RWPE1 (cell line): ENCODE data around the gene RPS8.

Experiments
- CTCF ChIA-PET: fragments of 350-600 bp; sonication (Branson Sonifier 250); formaldehyde crosslinking; extraction: SDS; loops from one replicate; lab custom pipeline; 2021; lab: Yijun Ruan, JAX
- POLR2A ChIA-PET: fragments of 400-600 bp; formaldehyde crosslinking; extraction: SDS; loops from one replicate; lab custom pipeline; 2020; ENCODE audit warnings: antibody characterized with exemption; ENCODE audit not compliant: low non-redundant PET; lab: Yijun Ruan, JAX
- DNase-seq: peaks from one replicate; pipeline ENCODE4 v3.0.0; 2012; ENCODE audit warnings: low spot score
- H3K27ac ChIP-seq: fragments of 450-650 bp; 2 replicates; pipeline ENCODE4 v1.5.1; 2017
- CTCF ChIP-seq: fragments of 450-650 bp; conservative IDR thresholded peaks from 2 replicates; pipeline ENCODE4 v1.5.1; 2017; ENCODE audit warnings: low read depth, mild to moderate bottlenecking

Gene RPS8

GRCh38 chr1:44819196-44819607 lies 43.9 kb downstream of the RPS8 start:
- CTCF ChIA-PET = no interaction called here
- peak overlapping the region; percentile 94 for H3K27ac ChIP-seq

GRCh38 chr1:44819608-44820327 lies 44.4 kb downstream of the RPS8 start:
- peak overlapping the region; percentile 94 for H3K27ac ChIP-seq
- no peak for TF ChIP-seq CTCF
- peak; percentile 81 for DNase-seq
- ChIA-PET CTCF (interaction anchor here (0.6 kb wide), 1 partner anchor 463 kb away, joined by 3 read pairs; no protein-coding TSS in a partner anchor), POLR2A (interaction anchor here (0.7 to 1.0 kb wide), 3 partner anchors 12 to 191 kb away, joined by 3 to 4 read pairs (median 3); partner anchors contain the start of gene HECTD3)

More at GRCh38 chr1:44819196-44819607, 43.9 kb downstream of the RPS8 start:
- POLR2A ChIA-PET = interaction anchor here (0.7 to 1.0 kb wide), 3 partner anchors 12 to 192 kb away, joined by 3 to 4 read pairs (median 3); partner anchors contain the start of gene HECTD3
- TF ChIP-seq CTCF = no peak; the same call in 1 of the 2 replicates
- no peak for DNase-seq

GRCh38 chr1:44820328-44821239 lies 45.2 kb downstream of the RPS8 start:
- DNase-seq = no peak
- POLR2A ChIA-PET = no interaction called here

GRCh38 chr1:44821240-44821715 lies 45.9 kb downstream of the RPS8 start:
- ChIA-PET CTCF (interaction anchor here (0.7 to 1.4 kb wide), 3 partner anchors 10 to 14 kb away, joined by 3 to 4 read pairs (median 3); no protein-coding TSS in a partner anchor), POLR2A (no interaction called here)
- peak overlapping the region; percentile 94 for H3K27ac ChIP-seq
- DNase-seq = no peak
- no peak for TF ChIP-seq CTCF

More at GRCh38 chr1:44820328-44821239, 45.2 kb downstream of the RPS8 start:
- CTCF ChIA-PET = interaction anchor here (0.6 to 1.0 kb wide), 3 partner anchors 11 to 462 kb away, joined by 3 read pairs; no protein-coding TSS in a partner anchor
- TF ChIP-seq CTCF = no peak
- H3K27ac ChIP-seq = peak overlapping the region; percentile 94

- ChIA-PET POLR2A (no interaction called here), CTCF (interaction anchor here (0.7 to 1.4 kb wide), 4 partner anchors 13 to 190 kb away, joined by 3 to 4 read pairs (median 3); partner anchors contain the start of gene UROD)
- no peak for DNase-seq
- peak overlapping the region; percentile 30 for H3K27ac ChIP-seq
- TF ChIP-seq CTCF = no peak
Measured at GRCh38 chr1:44822131-44822701, 46.9 kb downstream of the RPS8 start.
